Stimulated activated memory B cell treated with anti-CD40 and anti-IgM and Interleukin-4, amounts not matched to agents 10 μg/mL and 1 μg/mL and 100 μg/mL, for 72 hours (primary cell): ENCODE measurements around the gene ABHD16A.

ENCODE experiments used
- ATAC-seq: fragments of 150-1000 bp; cut with Tn5 transposase; 2 replicates; pipeline ENCODE4 v1.10.0; 2021
- H3K27ac Mint-ChIP-seq: one replicate; pipeline ENCODE4 v1.8.0; 2022; ENCODE audit warnings: mild to moderate bottlenecking, mixed read lengths
- H3K27me3 Mint-ChIP-seq: one replicate; pipeline ENCODE4 v1.8.0; 2022; ENCODE audit warnings: mixed read lengths
- H3K36me3 Mint-ChIP-seq: one replicate; pipeline ENCODE4 v1.8.0; 2022; ENCODE audit warnings: mixed read lengths
- H3K4me1 Mint-ChIP-seq: one replicate; pipeline ENCODE4 v1.8.0; 2022; ENCODE audit warnings: mixed read lengths
- H3K4me3 Mint-ChIP-seq: one replicate; pipeline ENCODE4 v1.8.0; 2022; ENCODE audit warnings: mild to moderate bottlenecking, moderate library complexity, mixed read lengths
- H3K9me3 Mint-ChIP-seq: one replicate; pipeline ENCODE4 v1.8.0; 2022; ENCODE audit warnings: mixed read lengths

Gene ABHD16A

DNA sequence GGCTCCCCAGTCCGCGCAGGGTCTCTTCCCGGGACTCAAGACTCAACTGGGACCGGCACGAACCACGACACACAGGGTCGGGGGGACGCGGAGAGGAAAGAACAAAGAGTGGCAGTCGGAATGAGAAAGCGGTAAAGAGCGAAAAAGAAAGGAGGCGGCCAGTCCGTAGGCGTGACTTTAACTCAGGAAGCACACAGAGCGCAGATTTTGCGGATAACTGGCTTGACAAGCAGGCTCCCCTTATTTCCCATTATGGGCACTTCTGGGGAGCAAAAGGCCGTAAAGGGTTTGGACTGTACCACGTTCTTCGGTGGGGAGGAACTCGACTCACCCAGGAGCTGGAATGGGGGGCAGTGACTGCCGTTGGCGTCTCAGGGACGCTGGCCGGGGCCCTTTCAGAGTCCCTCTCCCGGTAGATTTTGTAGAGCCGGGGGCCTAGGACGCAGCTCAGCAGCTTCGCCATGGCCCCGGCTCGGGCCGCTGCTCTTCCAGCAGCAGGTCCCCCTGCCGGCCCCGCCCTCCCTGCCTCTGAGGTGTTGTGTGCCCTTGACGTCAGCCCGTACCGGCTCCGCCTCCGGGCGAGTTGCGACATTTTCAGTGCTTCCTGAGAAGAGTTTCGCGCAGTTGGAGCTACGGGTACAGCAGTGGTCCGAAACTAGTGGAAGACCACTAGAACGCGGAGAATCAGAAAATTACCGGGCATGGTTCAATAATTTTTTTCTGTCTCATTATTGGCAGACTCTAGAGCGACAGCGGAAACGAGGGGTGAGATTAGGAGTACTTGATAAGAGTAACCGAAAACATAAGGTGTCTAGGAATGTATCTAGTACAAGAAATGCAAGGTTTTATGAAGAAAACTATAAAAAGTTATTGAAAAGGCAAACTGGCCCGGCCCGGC lies at the start of gene ABHD16A:
TSS of gene ABHD16A (minus strand) at position 506 of the 898 bp plus-strand sequence. CDS start at position 463, 43 bp downstream.
- Mint-ChIP-seq H3K27ac (peak within 1 kb of the TSS; percentile 96), H3K4me3 (peak within 1 kb of the TSS; percentile 100), H3K4me1 (peaks cover 20% of the 10 kb centered on the region), H3K27me3 (no peaks in the 10 kb centered on the region), H3K36me3 (no peaks in the 10 kb centered on the region), H3K9me3 (no peaks in the 10 kb centered on the region)
- ATAC-seq = peak; percentile 99

DNA sequence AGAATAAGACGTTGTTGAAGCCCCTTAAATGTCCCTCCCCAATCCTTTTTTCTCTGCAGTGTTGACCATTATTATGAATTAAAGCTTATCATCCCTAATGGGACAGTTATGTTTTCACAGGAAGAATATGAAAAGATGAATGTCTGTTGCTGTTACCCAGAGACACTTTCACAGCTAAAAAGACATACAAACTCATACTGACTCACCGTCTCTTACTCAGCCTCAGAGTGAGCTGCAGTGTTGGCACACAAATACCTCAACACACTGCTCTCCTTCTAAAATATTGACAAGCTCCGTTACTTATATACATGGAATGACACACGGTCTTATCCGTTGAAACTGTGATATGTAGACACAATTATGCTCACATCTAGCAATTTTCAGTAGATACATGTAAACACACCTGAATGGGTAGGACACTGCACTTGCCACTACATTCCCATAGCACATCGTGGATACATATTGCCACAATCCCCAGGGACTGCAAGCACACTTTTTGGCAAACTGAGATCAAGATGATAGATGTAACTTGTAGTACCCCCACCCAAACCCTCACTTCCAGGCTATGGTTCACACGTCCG lies 49.7 kb upstream of the ABHD16A start:
- H3K27me3 Mint-ChIP-seq = no peaks in the 10 kb centered on the region
- no peak overlapping the region for H3K27ac Mint-ChIP-seq
- H3K4me3 Mint-ChIP-seq = no peak overlapping the region
- H3K36me3 Mint-ChIP-seq = peaks cover under 1% of the 10 kb centered on the region
- no peak for ATAC-seq
- H3K4me1 Mint-ChIP-seq = no peaks in the 10 kb centered on the region
- H3K9me3 Mint-ChIP-seq = no peaks in the 10 kb centered on the region

DNA sequence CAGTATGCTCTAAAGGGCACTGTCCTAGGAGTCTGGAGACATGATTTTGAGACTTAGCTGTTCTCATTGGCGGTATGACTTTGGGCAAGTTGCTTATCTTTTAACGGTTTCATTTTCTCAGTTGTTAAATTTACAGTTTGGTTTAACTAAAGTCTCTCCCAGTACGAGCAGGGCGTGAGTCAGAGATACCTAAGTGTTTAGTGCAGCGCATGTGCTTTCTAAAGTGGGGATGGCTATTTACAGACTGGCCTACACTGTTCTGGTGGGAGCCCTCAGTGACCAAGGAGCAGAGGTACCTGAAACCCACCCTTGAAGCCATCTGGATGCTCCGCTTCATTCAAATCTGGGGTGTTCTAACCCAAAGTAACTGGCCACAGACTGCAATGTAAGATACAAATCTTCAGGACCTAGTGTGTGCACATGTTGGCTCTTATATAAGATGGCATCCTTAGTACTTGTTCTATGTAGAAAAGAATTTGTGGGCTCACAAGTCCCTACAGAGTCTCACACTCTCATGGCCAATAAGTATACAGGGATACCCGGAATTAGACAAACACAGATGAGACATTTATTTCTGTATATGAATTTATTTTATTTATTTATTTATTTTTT lies 47.4 kb upstream of the ABHD16A start:
- Mint-ChIP-seq H3K4me1 (no peaks in the 10 kb centered on the region), H3K9me3 (no peaks in the 10 kb centered on the region), H3K36me3 (peaks cover 6% of the 10 kb centered on the region), H3K27me3 (no peaks in the 10 kb centered on the region), H3K27ac (no peak overlapping the region), H3K4me3 (no peak overlapping the region)
- ATAC-seq = no peak

DNA sequence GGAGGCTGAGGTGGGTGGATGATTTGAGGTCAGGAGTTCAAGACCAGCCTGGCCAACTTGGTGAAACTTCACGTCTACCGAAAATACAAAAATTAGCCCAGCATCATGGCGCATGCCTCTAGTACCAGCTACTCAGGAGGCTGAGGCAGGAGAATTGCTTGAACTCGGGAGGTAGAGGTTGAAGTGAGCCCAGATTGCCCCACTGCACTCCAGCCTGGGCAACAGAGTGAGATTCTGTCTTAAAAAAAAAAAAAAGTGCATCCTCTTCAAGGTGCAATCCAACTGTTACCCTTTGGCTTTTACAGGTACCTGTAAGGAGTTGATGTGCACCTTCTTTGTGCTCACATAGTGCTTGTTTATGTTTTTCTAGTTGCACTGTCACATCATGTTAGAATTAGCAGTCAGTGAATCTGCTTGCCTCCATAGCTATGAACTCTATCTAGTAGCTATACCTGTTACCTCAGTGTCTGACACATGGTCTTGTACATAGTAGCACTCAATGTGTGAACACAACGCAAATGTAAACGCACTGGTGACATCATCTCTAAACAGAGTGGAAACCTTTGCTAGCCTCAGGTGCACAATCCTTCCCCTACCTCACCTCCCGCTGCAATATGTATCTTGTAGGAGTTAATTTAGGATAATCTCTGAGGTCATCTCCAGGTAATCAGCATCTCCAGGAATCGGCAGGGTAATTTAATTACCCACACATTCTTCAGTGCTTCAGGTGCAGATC lies 46.3 kb upstream of the ABHD16A start:
- Mint-ChIP-seq H3K4me1 (no peaks in the 10 kb centered on the region), H3K36me3 (peaks cover 6% of the 10 kb centered on the region), H3K4me3 (no peak overlapping the region), H3K27ac (no peak overlapping the region), H3K9me3 (no peaks in the 10 kb centered on the region), H3K27me3 (no peaks in the 10 kb centered on the region)
- ATAC-seq = no peak

DNA sequence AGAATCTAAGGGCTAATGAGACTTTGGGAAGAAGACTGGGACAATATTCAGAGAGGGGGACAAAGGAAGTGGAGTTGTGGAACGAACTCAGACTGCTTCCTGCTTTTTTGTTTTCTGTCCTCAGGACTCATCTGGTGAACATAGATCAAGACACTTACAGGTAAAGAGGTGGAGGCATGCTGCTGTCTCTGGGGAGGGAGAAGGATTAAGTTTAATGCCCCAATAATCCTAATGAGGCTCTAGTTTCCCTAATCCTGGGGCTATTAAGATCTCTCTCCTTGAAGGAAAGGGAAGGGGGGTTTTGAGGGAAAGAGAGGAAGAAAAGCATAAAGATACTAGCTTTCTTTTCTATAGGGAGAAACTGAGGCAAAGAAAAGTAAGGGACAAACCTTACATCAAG lies 41.3 kb upstream of the ABHD16A start:
- Mint-ChIP-seq H3K27me3 (no peaks in the 10 kb centered on the region), H3K4me1 (peaks cover 14% of the 10 kb centered on the region), H3K9me3 (no peaks in the 10 kb centered on the region), H3K36me3 (peaks cover 28% of the 10 kb centered on the region), H3K4me3 (no peak overlapping the region), H3K27ac (no peak overlapping the region)
- no peak for ATAC-seq

DNA sequence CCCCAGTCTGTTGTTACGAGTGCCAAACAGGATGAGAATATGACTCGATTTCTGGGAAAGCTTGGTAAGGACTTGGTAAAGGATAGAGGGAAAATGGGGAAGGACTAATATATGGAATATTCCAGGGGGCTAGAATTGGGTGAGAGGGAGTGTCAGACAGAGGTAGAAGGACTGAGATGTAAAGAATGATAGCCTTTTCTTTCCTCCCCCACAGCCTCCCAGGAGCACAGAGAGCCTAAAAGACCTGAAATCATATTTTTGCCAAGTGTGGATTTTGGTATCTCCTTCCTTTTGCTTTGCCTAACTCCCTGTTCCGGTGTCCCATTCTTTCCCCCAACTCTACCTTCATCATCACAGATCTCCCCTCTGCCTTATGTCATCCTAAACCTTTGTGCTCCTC lies 39.8 kb upstream of the ABHD16A start:
- peaks cover 28% of the 10 kb centered on the region for H3K36me3 Mint-ChIP-seq
- ATAC-seq = no peak
- H3K9me3 Mint-ChIP-seq = no peaks in the 10 kb centered on the region
- H3K27ac Mint-ChIP-seq = no peak overlapping the region
- H3K4me1 Mint-ChIP-seq = peaks cover 29% of the 10 kb centered on the region
- H3K4me3 Mint-ChIP-seq = no peak overlapping the region
- no peaks in the 10 kb centered on the region for H3K27me3 Mint-ChIP-seq

DNA sequence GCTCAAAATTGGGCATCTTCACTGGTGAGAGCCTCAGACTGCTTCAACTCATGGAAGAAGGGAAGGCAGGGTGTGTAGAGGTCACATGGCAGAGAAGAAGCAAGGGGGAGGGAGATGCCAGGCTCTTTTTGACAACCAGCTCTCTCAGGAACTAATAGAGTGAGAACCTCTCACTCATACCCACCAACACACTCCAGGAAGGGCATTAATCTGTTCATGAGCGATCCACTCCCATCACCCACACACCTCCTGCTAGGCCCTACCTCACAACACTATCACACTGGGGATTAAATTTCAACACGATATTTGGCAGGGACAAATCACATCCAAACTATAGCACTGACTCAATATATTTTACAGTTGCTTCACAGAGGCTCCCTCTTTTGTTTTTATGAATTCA lies 38.7 kb upstream of the ABHD16A start:
- H3K27me3 Mint-ChIP-seq = no peaks in the 10 kb centered on the region
- H3K4me3 Mint-ChIP-seq = peak overlapping the region; percentile 38
- no peaks in the 10 kb centered on the region for H3K9me3 Mint-ChIP-seq
- ATAC-seq = no peak
- H3K36me3 Mint-ChIP-seq = peaks cover 22% of the 10 kb centered on the region
- H3K4me1 Mint-ChIP-seq = peaks cover 40% of the 10 kb centered on the region
- no peak overlapping the region for H3K27ac Mint-ChIP-seq

DNA sequence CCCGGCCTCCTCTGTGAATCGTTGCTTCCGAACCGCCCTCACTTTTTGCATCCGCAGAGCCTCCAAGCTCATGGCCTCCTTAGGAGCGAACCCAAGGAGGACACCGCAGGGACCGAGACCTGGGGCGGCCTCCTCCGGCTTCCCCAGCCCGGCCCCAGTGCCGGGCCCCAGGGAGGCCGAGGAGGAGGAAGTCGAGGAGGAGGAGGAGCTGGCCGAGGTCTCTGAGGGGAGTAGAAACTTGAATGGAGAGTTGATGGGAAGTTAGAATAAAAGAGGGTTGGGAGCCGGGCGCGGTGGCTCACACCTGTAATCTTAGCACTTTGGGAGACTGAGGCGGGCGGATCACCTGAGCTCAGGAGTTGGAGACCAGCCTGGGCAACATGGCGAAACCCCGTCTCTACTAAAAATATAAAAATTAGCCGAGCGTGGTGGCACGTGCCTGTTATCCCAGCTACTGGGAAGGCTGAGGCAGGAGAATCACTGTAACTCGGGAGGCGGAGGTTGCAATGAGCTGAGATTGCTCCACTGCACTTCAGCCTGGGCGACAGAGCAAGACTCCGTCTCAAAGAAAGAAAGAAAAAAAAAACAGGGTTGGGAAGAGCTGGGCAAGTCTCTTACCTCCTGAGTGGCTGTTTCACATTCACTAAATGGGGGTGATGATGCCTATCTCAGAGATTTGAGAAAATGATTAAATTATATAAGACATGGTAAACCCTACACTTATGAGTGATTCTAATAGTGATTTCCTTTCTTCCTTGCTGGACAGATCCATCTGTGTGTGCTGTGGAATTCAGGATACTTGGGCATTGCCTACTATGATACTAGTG lies 37.5 kb upstream of the ABHD16A start:
- Mint-ChIP-seq H3K27ac (peak overlapping the region; percentile 90), H3K27me3 (no peaks in the 10 kb centered on the region), H3K4me3 (peak overlapping the region; percentile 92), H3K4me1 (peaks cover 45% of the 10 kb centered on the region), H3K9me3 (no peaks in the 10 kb centered on the region), H3K36me3 (peaks cover 26% of the 10 kb centered on the region)
- peak; percentile 35 for ATAC-seq

DNA sequence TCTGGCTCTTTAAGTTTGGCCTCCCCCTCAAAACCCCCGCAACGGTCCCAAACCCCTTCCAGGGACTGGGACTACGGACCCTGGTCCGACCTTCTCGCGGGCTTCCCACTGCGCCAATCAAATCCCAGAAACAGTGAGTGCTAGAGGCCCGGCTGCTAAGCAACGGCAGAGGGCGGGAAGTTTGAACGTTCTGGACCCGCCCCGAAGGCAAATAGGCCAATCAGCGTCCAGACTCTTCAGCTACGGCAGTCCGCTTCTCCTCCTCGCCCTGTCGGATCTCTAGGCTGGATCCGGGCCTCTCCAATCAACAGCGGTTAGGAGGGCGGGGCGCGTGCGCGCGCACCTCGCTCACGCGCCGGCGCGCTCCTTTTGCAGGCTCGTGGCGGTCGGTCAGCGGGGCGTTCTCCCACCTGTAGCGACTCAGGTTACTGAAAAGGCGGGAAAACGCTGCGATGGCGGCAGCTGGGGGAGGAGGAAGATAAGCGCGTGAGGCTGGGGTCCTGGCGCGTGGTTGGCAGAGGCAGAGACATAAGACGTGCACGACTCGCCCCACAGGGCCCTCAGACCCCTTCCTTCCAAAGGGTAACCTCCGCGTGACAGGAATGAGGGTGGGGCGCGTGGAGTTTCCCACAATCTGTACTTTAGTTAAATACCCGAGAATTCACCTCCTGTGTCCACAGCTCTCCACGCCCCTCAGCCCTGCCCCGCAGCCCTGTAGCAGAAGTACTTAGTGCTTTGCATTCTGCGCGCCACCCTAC lies 36.7 kb upstream of the ABHD16A start, which contains the start of gene MSH5:
TSS of gene MSH5 (plus strand) at position 367 of the 758 bp plus-strand sequence. CDS start 462 bp downstream, outside the sequence.
- Mint-ChIP-seq H3K27ac (peak within 1 kb of the TSS; percentile 90), H3K9me3 (no peaks in the 10 kb centered on the region), H3K4me3 (peak within 1 kb of the TSS; percentile 95), H3K36me3 (peaks cover 34% of the 10 kb centered on the region), H3K27me3 (no peaks in the 10 kb centered on the region), H3K4me1 (peaks cover 46% of the 10 kb centered on the region)
- peak; percentile 95 for ATAC-seq

DNA sequence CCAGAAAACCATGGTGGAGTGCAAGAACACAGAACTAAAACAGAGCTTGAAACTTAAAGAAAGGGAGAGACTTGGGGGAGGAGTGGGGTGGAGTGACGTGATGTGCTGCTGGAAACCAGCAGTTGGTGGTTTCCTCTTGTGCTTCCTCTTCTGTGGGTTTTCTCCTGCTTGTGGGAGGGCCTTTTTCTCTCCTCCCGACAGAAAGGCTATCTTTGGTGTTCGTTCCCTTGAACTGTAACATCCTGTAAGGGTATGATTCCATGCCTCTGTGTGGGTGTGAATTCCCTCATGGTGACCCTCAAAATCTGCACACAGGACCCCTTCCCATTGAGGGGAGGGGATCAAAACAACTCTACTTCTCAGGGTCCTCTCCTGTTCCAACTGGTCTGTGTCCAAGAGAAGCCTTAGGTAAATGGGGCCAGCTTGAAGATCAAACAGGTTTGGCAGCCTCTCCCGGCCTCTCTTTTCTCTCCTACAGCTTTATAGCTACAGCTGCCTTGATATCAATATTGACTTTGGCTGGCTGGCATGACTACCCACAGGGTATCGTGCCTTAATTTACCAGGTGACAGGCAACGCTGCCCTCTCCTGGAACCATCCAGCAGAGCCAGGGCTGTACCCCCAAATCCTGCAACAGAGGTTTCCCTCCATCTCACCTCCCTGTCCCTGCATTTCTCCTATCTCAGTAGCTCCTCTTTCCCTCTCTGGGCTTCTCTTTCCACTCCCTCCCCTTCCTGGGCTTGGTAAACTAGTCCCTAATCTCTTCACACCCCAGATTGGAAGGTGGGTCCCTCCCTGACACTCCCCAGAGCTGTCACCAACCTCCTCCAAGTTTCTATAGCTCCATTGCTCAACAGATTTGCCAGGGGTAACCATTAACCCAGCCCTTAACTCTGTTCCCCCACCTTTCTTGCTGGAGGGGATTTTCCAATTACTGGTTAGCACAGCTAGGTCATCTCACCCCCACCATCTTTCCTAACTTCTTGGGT lies 35.2 kb upstream of the ABHD16A start:
- no peaks in the 10 kb centered on the region for H3K9me3 Mint-ChIP-seq
- no peaks in the 10 kb centered on the region for H3K27me3 Mint-ChIP-seq
- peaks cover 62% of the 10 kb centered on the region for H3K4me1 Mint-ChIP-seq
- peak overlapping the region; percentile 90 for H3K27ac Mint-ChIP-seq
- peak; percentile 37 for ATAC-seq
- H3K4me3 Mint-ChIP-seq = peak overlapping the region; percentile 95
- H3K36me3 Mint-ChIP-seq = peaks cover 33% of the 10 kb centered on the region

DNA sequence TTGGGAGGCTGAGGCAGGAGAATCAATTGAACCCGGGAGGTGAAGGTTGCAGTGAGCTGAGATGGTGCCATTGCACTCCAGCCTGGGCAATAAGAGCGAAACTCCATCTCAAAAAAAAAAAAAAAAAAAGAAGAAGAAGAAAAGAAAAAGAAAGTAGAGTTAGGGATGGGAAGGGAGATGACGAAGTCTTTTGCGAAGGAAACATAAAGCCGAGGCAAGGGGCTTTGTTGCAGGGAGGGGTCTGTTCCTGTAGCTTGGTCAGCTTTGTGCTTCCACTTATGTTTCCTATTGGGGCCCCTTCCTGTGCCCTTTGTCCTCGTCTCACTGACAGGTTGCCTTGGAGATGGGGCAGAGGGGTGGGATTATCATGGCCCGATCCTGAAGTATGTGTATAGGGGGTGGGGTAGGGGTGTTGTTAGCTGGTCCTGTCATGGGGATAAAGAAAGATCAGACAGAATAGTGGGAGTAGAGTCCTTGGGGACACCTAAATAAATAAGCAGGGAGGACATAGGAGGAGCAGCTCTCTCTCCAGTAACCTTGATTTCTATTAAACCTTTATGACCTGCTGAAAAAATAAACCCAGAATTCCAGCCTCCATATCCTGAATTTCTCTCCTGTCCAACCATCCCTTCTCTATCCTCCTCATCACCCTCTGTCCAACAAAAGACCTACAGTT lies 34.3 kb upstream of the ABHD16A start:
- Mint-ChIP-seq H3K9me3 (no peaks in the 10 kb centered on the region), H3K27me3 (no peaks in the 10 kb centered on the region), H3K36me3 (peaks cover 31% of the 10 kb centered on the region), H3K4me1 (peaks cover 63% of the 10 kb centered on the region), H3K27ac (peak overlapping the region; percentile 90), H3K4me3 (peak overlapping the region; percentile 95)
- ATAC-seq = no peak

DNA sequence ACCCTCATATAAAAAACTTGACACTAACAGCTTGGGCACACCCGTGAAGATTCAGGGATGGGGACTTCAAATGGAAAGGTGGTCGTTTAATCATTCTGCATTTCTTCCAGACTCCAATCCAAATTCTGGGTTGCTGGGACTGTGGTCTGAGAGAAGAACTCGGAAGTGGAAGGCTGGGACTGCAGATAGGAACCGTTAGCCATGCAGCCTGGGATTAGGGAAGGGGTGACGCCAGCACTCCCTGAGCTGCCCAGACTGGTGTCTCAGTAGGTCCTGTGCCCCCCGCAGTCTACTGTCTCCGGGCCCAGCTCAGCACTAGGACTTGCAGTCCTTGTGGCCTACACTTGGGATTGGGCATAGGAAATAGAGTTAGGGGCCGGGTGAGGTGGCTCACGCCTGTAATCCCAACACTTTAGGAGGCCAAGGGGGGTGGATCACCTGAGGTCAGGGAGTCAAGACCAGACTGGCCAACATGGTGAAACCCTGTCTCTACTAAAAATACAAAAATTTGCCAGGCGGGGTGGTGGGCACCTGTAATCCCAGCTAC lies 33.7 kb upstream of the ABHD16A start:
- Mint-ChIP-seq H3K4me3 (peak overlapping the region; percentile 95), H3K4me1 (peaks cover 63% of the 10 kb centered on the region), H3K36me3 (peaks cover 30% of the 10 kb centered on the region), H3K9me3 (no peaks in the 10 kb centered on the region), H3K27me3 (no peaks in the 10 kb centered on the region), H3K27ac (peak overlapping the region; percentile 90)
- no peak for ATAC-seq
